Measurements from ENCODE around the gene NSUN5. TPM values are rescaled to one million over a fixed set of nuclear protein-coding genes. Genes with fewer than 3 reads are reported as not detected.
"Not testable (repeated sequence)": the region's sequence is repeated elsewhere in the genome, so short reads cannot be mapped to it uniquely, and the experiment has no call there.

NSUN5 gene
- total RNA-seq, 2 experiments from 2014 or later = 53.3 to 57.0 TPM

GRCh38 chr7:73342645-73343044 lies 34.0 kb upstream of the NSUN5 start:
- Mint-ChIP-seq H3K4me3 (no peak overlapping the region), H3K36me3 (ENCODE audit: low read depth) (no peaks in the 10 kb centered on the region), H3K9me3 (no peaks in the 10 kb centered on the region), H3K27me3 (ENCODE audit: low read depth) (no peaks in the 10 kb centered on the region), H3K4me1 (ENCODE audit: low read depth) (no peaks in the 10 kb centered on the region), H3K27ac (no peak overlapping the region)
- CTCF ChIA-PET = no interaction called here
- intact Hi-C loops (cut with micrococcal nuclease) = no loop called here
- no peak for DNase-seq

DNA sequence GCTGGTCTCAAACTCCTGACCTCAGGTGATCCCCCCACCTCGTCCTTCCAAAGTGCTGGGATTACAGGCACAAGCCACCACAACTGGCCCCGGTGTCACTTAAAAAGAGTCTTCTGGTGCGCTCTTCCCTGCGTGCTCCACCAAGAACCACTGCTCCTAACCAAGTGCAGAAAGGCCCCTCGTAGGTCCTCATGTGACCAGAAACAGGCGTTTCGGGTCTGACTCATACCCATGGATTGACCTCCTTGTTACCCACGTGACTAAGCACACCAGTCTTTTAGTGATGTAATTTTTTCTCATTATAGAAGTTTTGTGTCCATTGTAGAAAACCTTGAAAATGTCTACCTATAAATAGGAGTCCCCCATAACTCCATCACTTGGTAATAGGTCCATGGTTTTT lies 33.3 kb upstream of the NSUN5 start:
- Mint-ChIP-seq H3K9me3 (no peaks in the 10 kb centered on the region), H3K4me1 (ENCODE audit: low read depth) (no peaks in the 10 kb centered on the region), H3K27me3 (ENCODE audit: low read depth) (no peaks in the 10 kb centered on the region), H3K27ac (no peak overlapping the region), H3K36me3 (ENCODE audit: low read depth) (no peaks in the 10 kb centered on the region), H3K4me3 (no peak overlapping the region)
- intact Hi-C loops (cut with micrococcal nuclease) = no loop called here
- DNase-seq = no peak
- CTCF ChIA-PET = no interaction called here

DNA sequence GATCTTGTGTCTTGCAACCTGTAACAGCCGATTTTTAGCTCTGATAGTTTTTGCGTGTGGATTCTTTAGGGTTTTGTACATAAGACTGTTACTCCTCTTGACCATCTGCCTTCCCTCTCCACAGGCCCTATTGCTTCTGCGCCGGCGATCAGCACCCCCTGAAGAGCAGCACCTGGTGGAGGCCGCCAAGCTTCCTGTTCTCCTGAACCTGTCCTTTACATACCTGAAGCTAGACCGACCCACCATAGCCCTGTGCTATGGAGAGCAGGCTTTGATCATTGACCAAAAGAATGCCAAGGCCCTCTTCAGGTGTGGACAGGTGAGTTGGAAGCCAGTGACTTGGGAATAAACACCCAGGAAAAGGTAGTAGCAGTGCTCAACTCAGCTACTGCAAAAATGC lies 31.9 kb upstream of the NSUN5 start:
- Mint-ChIP-seq H3K27me3 (ENCODE audit: low read depth) (no peaks in the 10 kb centered on the region), H3K4me3 (no peak overlapping the region), H3K9me3 (no peaks in the 10 kb centered on the region), H3K36me3 (ENCODE audit: low read depth) (no peaks in the 10 kb centered on the region), H3K27ac (no peak overlapping the region), H3K4me1 (ENCODE audit: low read depth) (no peaks in the 10 kb centered on the region)
- CTCF ChIA-PET = interaction anchor here (0.5 kb wide), 1 partner anchor 184 kb away, joined by 3 read pairs; no protein-coding TSS in a partner anchor
- intact Hi-C loops (cut with micrococcal nuclease) = no loop called here
- no peak for DNase-seq

GRCh38 chr7:73338321-73338720 lies 29.7 kb upstream of the NSUN5 start:
- H3K27me3 Mint-ChIP-seq (ENCODE audit: low read depth) = no peaks in the 10 kb centered on the region
- CTCF ChIA-PET = interaction anchor here (1.7 kb wide), 1 partner anchor 14 kb away, joined by 4 read pairs; no protein-coding TSS in a partner anchor
- intact Hi-C loops (cut with micrococcal nuclease) = no loop called here
- no peak overlapping the region for H3K4me3 Mint-ChIP-seq
- no peaks in the 10 kb centered on the region for H3K36me3 Mint-ChIP-seq (ENCODE audit: low read depth)
- no peak for DNase-seq
- H3K4me1 Mint-ChIP-seq (ENCODE audit: low read depth) = no peaks in the 10 kb centered on the region
- H3K9me3 Mint-ChIP-seq = no peaks in the 10 kb centered on the region
- H3K27ac Mint-ChIP-seq = no peak overlapping the region

DNA sequence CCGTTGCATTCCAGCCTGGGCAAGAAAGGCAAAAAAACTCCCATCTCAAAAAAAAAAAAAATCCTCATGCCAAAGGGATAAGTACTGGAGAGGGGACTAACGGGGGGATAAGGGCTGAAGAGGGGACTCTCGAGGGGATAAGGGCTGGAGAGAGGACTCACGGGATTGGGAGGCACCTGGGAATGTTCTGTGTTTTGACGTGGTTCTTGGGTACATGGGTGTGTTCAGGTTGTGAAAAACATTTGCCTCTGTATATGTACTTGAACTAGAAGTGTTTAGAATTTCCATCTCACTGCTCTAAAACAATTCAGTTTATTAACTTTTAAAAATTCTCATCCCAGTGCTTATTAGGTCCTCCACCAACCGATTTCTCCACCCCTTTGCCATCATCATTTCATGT lies 23.8 kb upstream of the NSUN5 start:
- DNase-seq = no peak

GRCh38 chr7:73330772-73331171 lies 22.1 kb upstream of the NSUN5 start:
- CTCF ChIA-PET = interaction anchor here (1.0 kb wide), 1 partner anchor 15 kb away, joined by 3 read pairs; no protein-coding TSS in a partner anchor
- Mint-ChIP-seq H3K4me3 (no peak overlapping the region), H3K27me3 (ENCODE audit: low read depth) (no peaks in the 10 kb centered on the region), H3K36me3 (ENCODE audit: low read depth) (no peaks in the 10 kb centered on the region), H3K9me3 (no peaks in the 10 kb centered on the region), H3K27ac (no peak overlapping the region), H3K4me1 (ENCODE audit: low read depth) (no peaks in the 10 kb centered on the region)
- DNase-seq = no peak
- intact Hi-C loops (cut with micrococcal nuclease) = no loop called here

More for the DNA sequence above, 23.8 kb upstream of the NSUN5 start:
- CTCF ChIA-PET = no interaction called here
- H3K27me3 Mint-ChIP-seq (ENCODE audit: low read depth) = no peaks in the 10 kb centered on the region
- no peaks in the 10 kb centered on the region for H3K9me3 Mint-ChIP-seq
- no peaks in the 10 kb centered on the region for H3K4me1 Mint-ChIP-seq (ENCODE audit: low read depth)
- H3K4me3 Mint-ChIP-seq = no peak overlapping the region
- intact Hi-C loops (cut with micrococcal nuclease) = no loop called here
- no peaks in the 10 kb centered on the region for H3K36me3 Mint-ChIP-seq (ENCODE audit: low read depth)
- no peak overlapping the region for H3K27ac Mint-ChIP-seq

DNA sequence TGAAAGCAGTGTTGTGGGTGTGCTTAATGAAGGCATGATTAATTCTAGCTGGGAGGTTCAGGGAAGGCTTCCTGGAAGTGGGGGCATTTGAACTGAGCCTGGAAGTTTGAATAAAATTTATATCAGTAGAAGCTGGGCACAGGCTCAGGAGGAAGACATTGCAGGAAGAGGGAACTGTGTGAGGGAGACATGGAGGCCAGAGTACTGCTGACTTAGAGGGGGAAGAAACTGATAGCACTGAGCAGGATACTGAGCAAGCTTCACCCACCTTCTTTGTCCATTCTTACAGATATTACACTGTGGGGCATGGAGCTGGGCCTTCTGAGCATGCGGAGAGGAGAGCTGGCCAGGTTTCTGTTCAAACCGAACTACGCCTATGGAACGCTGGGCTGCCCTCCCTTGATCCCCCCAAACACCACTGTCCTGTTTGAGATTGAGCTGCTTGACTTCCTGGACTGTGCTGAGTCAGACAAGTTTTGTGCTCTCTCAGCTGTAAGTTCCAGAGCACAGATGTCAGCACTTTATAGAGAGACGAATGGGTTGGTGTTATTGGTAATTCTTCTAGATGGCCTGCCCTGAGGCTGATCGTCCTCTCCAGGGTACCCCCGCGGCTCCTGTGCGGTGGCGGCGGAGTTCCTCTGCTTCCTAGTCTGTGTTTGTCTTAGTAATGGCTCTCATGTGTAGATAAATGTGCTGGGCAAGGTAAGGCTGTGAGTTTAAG lies 21.4 kb upstream of the NSUN5 start:
- Mint-ChIP-seq H3K36me3 (ENCODE audit: low read depth) (no peaks in the 10 kb centered on the region), H3K27me3 (ENCODE audit: low read depth) (no peaks in the 10 kb centered on the region), H3K27ac (no peak overlapping the region), H3K4me3 (no peak overlapping the region), H3K9me3 (no peaks in the 10 kb centered on the region), H3K4me1 (ENCODE audit: low read depth) (no peaks in the 10 kb centered on the region)
- intact Hi-C loops (cut with micrococcal nuclease) = no loop called here
- no peak for DNase-seq
- CTCF ChIA-PET = interaction anchor here (1.0 kb wide), 1 partner anchor 14 kb away, joined by 3 read pairs; no protein-coding TSS in a partner anchor

GRCh38 chr7:73328696-73329095 lies 20.1 kb upstream of the NSUN5 start:
- intact Hi-C loops (cut with micrococcal nuclease) = no loop called here
- no peak for DNase-seq
- no peak overlapping the region for H3K27ac Mint-ChIP-seq
- no peaks in the 10 kb centered on the region for H3K9me3 Mint-ChIP-seq
- peaks cover 6% of the 10 kb centered on the region for H3K4me1 Mint-ChIP-seq (ENCODE audit: low read depth)
- no peak overlapping the region for H3K4me3 Mint-ChIP-seq
- H3K36me3 Mint-ChIP-seq (ENCODE audit: low read depth) = no peaks in the 10 kb centered on the region
- H3K27me3 Mint-ChIP-seq (ENCODE audit: low read depth) = no peaks in the 10 kb centered on the region
- CTCF ChIA-PET = no interaction called here

DNA sequence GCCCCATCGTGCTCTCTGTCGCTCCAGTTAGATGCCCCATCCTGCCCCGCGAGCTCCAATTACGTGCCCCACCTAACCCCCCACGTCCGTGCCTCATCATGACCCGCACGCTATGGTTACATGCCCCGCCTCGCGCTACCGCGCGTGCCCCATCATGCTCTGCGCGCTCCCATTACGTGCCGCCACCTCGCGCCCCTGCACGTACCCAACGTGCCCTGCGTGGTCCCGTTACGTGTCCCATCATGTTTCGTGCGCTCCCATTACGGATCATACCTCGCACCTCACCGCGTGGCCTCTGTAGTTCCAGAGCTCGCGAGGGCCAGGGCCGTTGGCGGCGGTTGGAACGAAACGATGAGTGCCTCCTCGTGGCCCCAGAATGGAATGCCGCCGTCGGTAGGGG lies 19.3 kb upstream of the NSUN5 start, which contains the start of the genes FKBP6 and TRIM50:
Gene FKBP6, plus strand, starts transcription at position 240 of the 400 bp plus-strand sequence. CDS start 268 bp downstream, outside the sequence.
Gene TRIM50, minus strand, starts transcription at position 161 of the 400 bp plus-strand sequence. CDS start 3,295 bp downstream, outside the sequence.
- H3K4me1 Mint-ChIP-seq (ENCODE audit: low read depth); H3K4me3 Mint-ChIP-seq; H3K27ac Mint-ChIP-seq; DNase-seq; H3K36me3 Mint-ChIP-seq (ENCODE audit: low read depth); H3K27me3 Mint-ChIP-seq (ENCODE audit: low read depth); H3K9me3 Mint-ChIP-seq; intact Hi-C loops (cut with micrococcal nuclease): not testable (repeated sequence)
- CTCF ChIA-PET = interaction anchor here (1.2 kb wide), 1 partner anchor 124 kb away, joined by 3 read pairs; no protein-coding TSS in a partner anchor

DNA sequence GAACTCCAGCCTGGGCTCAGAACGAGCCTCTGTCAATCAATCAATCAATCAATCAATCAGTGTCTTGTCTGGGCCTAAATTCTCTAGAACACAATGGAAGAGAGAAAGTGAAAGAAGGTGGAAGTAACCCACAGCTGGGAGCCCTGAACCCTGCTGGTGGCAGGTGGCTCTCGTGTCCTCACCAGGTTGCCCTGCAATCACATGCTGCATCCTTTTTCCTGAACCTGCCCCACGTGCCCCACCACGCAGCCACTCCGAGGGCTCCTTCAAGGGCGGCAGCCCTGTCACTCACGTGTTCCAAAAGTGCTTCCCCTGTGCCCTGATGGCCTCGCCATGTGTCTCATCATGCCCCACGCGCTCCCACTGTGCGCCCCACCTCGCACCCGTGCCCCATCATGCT lies 18.8 kb upstream of the NSUN5 start:
- H3K4me3 Mint-ChIP-seq; H3K36me3 Mint-ChIP-seq (ENCODE audit: low read depth); intact Hi-C loops (cut with micrococcal nuclease); H3K27ac Mint-ChIP-seq; H3K9me3 Mint-ChIP-seq; H3K4me1 Mint-ChIP-seq (ENCODE audit: low read depth); DNase-seq; H3K27me3 Mint-ChIP-seq (ENCODE audit: low read depth): not testable (repeated sequence)
- CTCF ChIA-PET = interaction anchor here (1.2 kb wide), 1 partner anchor 125 kb away, joined by 3 read pairs; no protein-coding TSS in a partner anchor

GRCh38 chr7:73325424-73325823 lies 16.8 kb upstream of the NSUN5 start:
- CTCF ChIA-PET = interaction anchor here (2.6 kb wide), 1 partner anchor 127 kb away, joined by 17 read pairs; no protein-coding TSS in a partner anchor
- DNase-seq; H3K9me3 Mint-ChIP-seq; H3K36me3 Mint-ChIP-seq (ENCODE audit: low read depth); intact Hi-C loops (cut with micrococcal nuclease); H3K4me3 Mint-ChIP-seq; H3K4me1 Mint-ChIP-seq (ENCODE audit: low read depth); H3K27me3 Mint-ChIP-seq (ENCODE audit: low read depth); H3K27ac Mint-ChIP-seq: not testable (repeated sequence)

- CTCF ChIA-PET = interaction anchor here (0.7 to 2.6 kb wide), 8 partner anchors 10 to 139 kb away, joined by 3 to 17 read pairs (median 4); no protein-coding TSS in a partner anchor
- intact Hi-C loops (cut with micrococcal nuclease) = loop anchor here (1.0 kb wide), 2 partner anchors 128 to 410 kb away; no protein-coding TSS in a partner anchor
- H3K27me3 Mint-ChIP-seq (ENCODE audit: low read depth); H3K36me3 Mint-ChIP-seq (ENCODE audit: low read depth); H3K27ac Mint-ChIP-seq; H3K4me1 Mint-ChIP-seq (ENCODE audit: low read depth); H3K9me3 Mint-ChIP-seq: not testable (repeated sequence)
- DNase-seq = peak; percentile 65
- peak overlapping the region; percentile 41 for H3K4me3 Mint-ChIP-seq
Observed at GRCh38 chr7:73324081-73324845, 15.6 kb upstream of the NSUN5 start.
